ENCODE data around the gene USP36. TPM values are rescaled to one million over a fixed set of nuclear protein-coding genes. Genes with fewer than 3 reads are reported as not detected.

Gene USP36
- total and polyA plus RNA-seq, 11 donors, result 11.7 to 40.9 (median 18.3) TPM

DNA sequence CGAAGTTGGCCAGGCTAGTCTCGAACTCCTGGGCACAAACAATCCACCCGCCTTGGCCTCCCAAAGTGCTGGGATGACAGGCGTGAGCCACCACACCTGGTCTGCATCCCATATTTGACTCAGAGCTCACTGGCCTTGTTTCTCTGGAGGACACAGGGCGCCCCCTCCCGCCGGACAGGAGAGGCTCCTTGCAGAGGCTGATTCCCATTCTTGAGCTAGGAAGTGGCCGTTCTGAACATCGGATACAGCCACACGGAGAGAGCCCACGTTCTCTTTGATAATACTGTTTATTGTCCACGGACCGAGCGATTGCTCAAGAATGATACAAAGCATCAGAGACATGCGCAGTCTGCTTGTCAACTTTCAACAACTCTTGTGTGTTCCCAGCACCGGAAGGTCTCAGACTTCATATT lies 12.1 kb upstream of the USP36 start:
- TF ChIP-seq, protein P1, sequence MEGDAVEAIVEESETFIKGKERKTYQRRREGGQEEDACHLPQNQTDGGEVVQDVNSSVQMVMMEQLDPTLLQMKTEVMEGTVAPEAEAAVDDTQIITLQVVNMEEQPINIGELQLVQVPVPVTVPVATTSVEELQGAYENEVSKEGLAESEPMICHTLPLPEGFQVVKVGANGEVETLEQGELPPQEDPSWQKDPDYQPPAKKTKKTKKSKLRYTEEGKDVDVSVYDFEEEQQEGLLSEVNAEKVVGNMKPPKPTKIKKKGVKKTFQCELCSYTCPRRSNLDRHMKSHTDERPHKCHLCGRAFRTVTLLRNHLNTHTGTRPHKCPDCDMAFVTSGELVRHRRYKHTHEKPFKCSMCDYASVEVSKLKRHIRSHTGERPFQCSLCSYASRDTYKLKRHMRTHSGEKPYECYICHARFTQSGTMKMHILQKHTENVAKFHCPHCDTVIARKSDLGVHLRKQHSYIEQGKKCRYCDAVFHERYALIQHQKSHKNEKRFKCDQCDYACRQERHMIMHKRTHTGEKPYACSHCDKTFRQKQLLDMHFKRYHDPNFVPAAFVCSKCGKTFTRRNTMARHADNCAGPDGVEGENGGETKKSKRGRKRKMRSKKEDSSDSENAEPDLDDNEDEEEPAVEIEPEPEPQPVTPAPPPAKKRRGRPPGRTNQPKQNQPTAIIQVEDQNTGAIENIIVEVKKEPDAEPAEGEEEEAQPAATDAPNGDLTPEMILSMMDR (IDR thresholded peaks at IDR 0.05), result no peak
- intact Hi-C loops (cut with DNase I), result no loop called here
- H3K27me3 ChIP-seq, result no peaks in the 10 kb centered on the region
- H3K4me1 ChIP-seq, result no peaks in the 10 kb centered on the region
- ATAC-seq, result peak in 1 of 4 donors; percentile 32
- H3K36me3 ChIP-seq, result peaks cover 0 to 50% (median 41%) of the 10 kb centered on the region in 9 donors
- no peaks in the 10 kb centered on the region for H3K9me3 ChIP-seq
- peak in 1 of 5 donors; percentile 45 for DNase-seq
- H3K27ac ChIP-seq, result no peak overlapping the region
- H3K4me3 ChIP-seq, result no peak overlapping the region
- WGBS, 4 donors, result 81 to 82% (median 81%) methylated on average over 15 to 16 of the region's 16 CpGs

GRCh38 chr17:78849026-78849425 lies 8.4 kb upstream of the USP36 start:
- no peak overlapping the region for H3K4me3 ChIP-seq
- 93 to 96% (median 93%) methylated on average over 5 of the region's 5 CpGs for WGBS, 4 donors
- H3K27me3 ChIP-seq, result no peaks in the 10 kb centered on the region
- H3K36me3 ChIP-seq, result peaks cover 0 to 16% (median 8%) of the 10 kb centered on the region in 9 donors
- DNase-seq (peak in 1 of 5 donors; percentile 20), ATAC-seq (no peak)
- no peaks in the 10 kb centered on the region for H3K9me3 ChIP-seq
- no peak overlapping the region for H3K27ac ChIP-seq
- H3K4me1 ChIP-seq, result no peaks in the 10 kb centered on the region
- intact Hi-C loops (cut with DNase I), result no loop called here
- TF ChIP-seq, protein P1 (IDR thresholded peaks at IDR 0.05), result no peak
- no peak for TF ChIP-seq POLR2A (IDR thresholded peaks at IDR 0.05)

- 91 to 96% (median 95%) methylated on average over 3 of the region's 3 CpGs for WGBS, 4 donors
- no peaks in the 10 kb centered on the region for H3K9me3 ChIP-seq
- intact Hi-C loops (cut with DNase I), result no loop called here
- no peak overlapping the region for H3K27ac ChIP-seq
- no peaks in the 10 kb centered on the region for H3K4me1 ChIP-seq
- ATAC-seq (no peak), DNase-seq (no peak)
- H3K36me3 ChIP-seq, result no peaks in the 10 kb centered on the region
- H3K27me3 ChIP-seq, result no peaks in the 10 kb centered on the region
- H3K4me3 ChIP-seq, result no peak overlapping the region
- TF ChIP-seq, protein P1 (IDR thresholded peaks at IDR 0.05), result no peak
- no peak for TF ChIP-seq POLR2A (IDR thresholded peaks at IDR 0.05)
Measured at GRCh38 chr17:78847052-78847451, 6.4 kb upstream of the USP36 start.

DNA sequence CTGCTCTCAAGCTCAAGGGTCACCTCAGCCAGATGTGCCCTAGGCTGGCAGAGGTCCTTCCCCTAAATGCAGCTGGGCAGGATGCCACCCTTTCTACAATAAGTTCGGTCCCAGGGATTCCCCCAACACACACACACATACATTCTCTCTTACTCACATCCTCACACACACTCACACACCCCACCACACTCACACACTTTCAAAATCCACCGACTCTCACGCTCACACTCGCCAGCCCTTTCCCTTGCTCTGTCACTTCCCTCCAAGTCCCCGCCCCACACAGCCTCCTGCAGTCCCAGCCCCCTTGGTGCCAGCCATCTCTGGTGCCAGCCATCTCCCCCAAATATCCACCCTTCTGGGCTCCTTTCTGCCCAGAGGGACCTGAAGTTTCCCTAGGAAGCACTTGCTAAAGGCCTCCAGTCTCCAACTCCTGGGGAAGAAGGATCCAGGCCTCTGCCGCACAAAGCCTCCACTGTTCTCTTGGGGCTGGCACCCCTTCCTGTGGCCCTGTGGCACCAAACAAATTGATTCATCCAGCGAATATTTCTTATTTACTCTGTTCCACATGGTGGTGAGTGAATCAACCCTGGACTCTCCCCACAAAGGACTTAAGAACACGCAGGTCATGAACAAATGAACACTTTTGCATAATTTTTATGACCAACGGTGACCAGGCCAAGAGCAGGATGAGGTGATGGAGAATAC lies 3.8 kb upstream of the USP36 start:
- TF ChIP-seq, protein P1 (IDR thresholded peaks at IDR 0.05), result no peak
- no peak for TF ChIP-seq POLR2A (IDR thresholded peaks at IDR 0.05)
- 80 to 85% (median 81%) methylated on average over 9 of the region's 9 CpGs for WGBS, 4 donors
- Histone ChIP-seq H3K27ac (no peak overlapping the region), H3K27me3 (no peaks in the 10 kb centered on the region), H3K4me3 (no peak overlapping the region), H3K36me3 (no peaks in the 10 kb centered on the region), H3K4me1 (peaks cover 0 to 11% (median 7%) of the 10 kb centered on the region in 12 donors), H3K9me3 (no peaks in the 10 kb centered on the region)
- intact Hi-C loops (cut with DNase I), result no loop called here
- DNase-seq, result no peak
- ATAC-seq, result no peak
